Hindlimb muscle (tissue), 1 donor: ENCODE measurements around the gene SLC22A25. TPM values are rescaled to one million over a fixed set of nuclear protein-coding genes. Genes with fewer than 3 reads are reported as not detected.

ENCODE experiments used
- DNase-seq: peaks from one replicate; pipeline ENCODE4 v3.0.0-alpha.2; 2013
- polyA plus RNA-seq: library from polyadenylated mRNA; unstranded; fragments of 120-200 nt; gene quantifications from one replicate; pipeline ENCODE4 v1.2.1, GENCODE V29; 2013; ENCODE audit not compliant: insufficient read length

SLC22A25 gene
- polyA plus RNA-seq, 1 donor: not detected

GRCh38 chr11:63229815-63230214 is 13.6 kb downstream of the SLC22A25 start:
- no peak for DNase-seq

GRCh38 chr11:63227521-63228107 is 15.8 kb downstream of the SLC22A25 start:
- DNase-seq: no peak

GRCh38 chr11:63226488-63227114 is 16.8 kb downstream of the SLC22A25 start:
- no peak for DNase-seq

- no peak for DNase-seq
Observed at GRCh38 chr11:63214093-63214492, 29.3 kb downstream of the SLC22A25 start.

GRCh38 chr11:63212742-63213141 is 30.7 kb downstream of the SLC22A25 start:
- no peak for DNase-seq

- DNase-seq: no peak
Observed at GRCh38 chr11:63210111-63210510, 33.3 kb downstream of the SLC22A25 start.

Other genes with a start within 250 kb of the SLC22A25 start
- not detected for gene SLC22A8, start 227.8 kb downstream of the SLC22A25 start, polyA plus RNA-seq
- not detected for gene SLC22A24, start 99.4 kb downstream of the SLC22A25 start, polyA plus RNA-seq
- not detected for gene SLC22A9, start 126.2 kb upstream of the SLC22A25 start, polyA plus RNA-seq
- gene PLAAT5, start 247.6 kb upstream of the SLC22A25 start, polyA plus RNA-seq: 4.6 TPM